Activated naive CD4-positive, alpha-beta T cell (primary cell): ENCODE data around the gene EFNA5.

Experiments used
- DNase-seq, 4 experiments: peaks; one replicate each; lab custom pipeline; 2025; lab: John Stamatoyannopoulos, UW

Gene EFNA5

GRCh38 chr5:107603349-107603748 is 67.4 kb downstream of the EFNA5 start:
- DNase-seq = no peak

GRCh38 chr5:107602896-107603295 is 67.8 kb downstream of the EFNA5 start:
- DNase-seq = no peak

GRCh38 chr5:107601076-107601475 is 69.7 kb downstream of the EFNA5 start:
- DNase-seq = no peak

- DNase-seq = no peak
Observed at GRCh38 chr5:107598958-107599357, 71.8 kb downstream of the EFNA5 start.

GRCh38 chr5:107597803-107598202 is 72.9 kb downstream of the EFNA5 start:
- no peak for DNase-seq

GRCh38 chr5:107597247-107597646 is 73.5 kb downstream of the EFNA5 start:
- no peak for DNase-seq

- DNase-seq = no peak
Observed at GRCh38 chr5:107594253-107595045, 76.3 kb downstream of the EFNA5 start.

- no peak for DNase-seq
Observed at GRCh38 chr5:107593009-107593408, 77.7 kb downstream of the EFNA5 start.

- no peak for DNase-seq
Observed at GRCh38 chr5:107592515-107592914, 78.2 kb downstream of the EFNA5 start.

- DNase-seq = no peak
Observed at GRCh38 chr5:107590686-107591085, 80.1 kb downstream of the EFNA5 start.

- DNase-seq = no peak
Observed at GRCh38 chr5:107589520-107590193, 81.1 kb downstream of the EFNA5 start.

- no peak for DNase-seq
Observed at GRCh38 chr5:107582625-107583024, 88.1 kb downstream of the EFNA5 start.

GRCh38 chr5:107580889-107581820 is 89.6 kb downstream of the EFNA5 start:
- DNase-seq = no peak

GRCh38 chr5:107578051-107578635 is 92.6 kb downstream of the EFNA5 start:
- no peak for DNase-seq

- DNase-seq = no peak
Observed at GRCh38 chr5:107577394-107577950, 93.3 kb downstream of the EFNA5 start.

- no peak for DNase-seq
Observed at GRCh38 chr5:107576736-107577393, 93.9 kb downstream of the EFNA5 start.

- DNase-seq = no peak
Observed at GRCh38 chr5:107576155-107576554, 94.6 kb downstream of the EFNA5 start.

GRCh38 chr5:107574287-107574686 is 96.5 kb downstream of the EFNA5 start:
- DNase-seq = no peak

- no peak for DNase-seq
Observed at GRCh38 chr5:107572715-107573368, 97.9 kb downstream of the EFNA5 start.
